PC-3 (cell line): ENCODE data around the gene KIRREL1.

ENCODE experiments used
- EZH2 ChIP-seq: fragments of 300-600 bp; sonication (generic); IDR thresholded peaks from one replicate; pipeline ENCODE4 v1.6.1; 2017; ENCODE audit warnings: antibody characterized with exemption, mild to moderate bottlenecking, low read length; ENCODE audit not compliant: unreplicated experiment
- EZH2phosphoT487 ChIP-seq: fragments of 300-600 bp; sonication (generic); IDR thresholded peaks from 2 replicates; pipeline ENCODE4 v1.6.1; 2018; ENCODE audit warnings: mild to moderate bottlenecking, antibody characterized with exemption, low read length, borderline replicate concordance
- TF ChIP-seq, protein P1 (sequence below): fragments of 300-600 bp; sonication (generic); conservative IDR thresholded peaks from 2 replicates; pipeline ENCODE4 v1.5.1; 2017; ENCODE audit warnings: antibody characterized with exemption, low read depth, mild to moderate bottlenecking, low read length

DNA sequence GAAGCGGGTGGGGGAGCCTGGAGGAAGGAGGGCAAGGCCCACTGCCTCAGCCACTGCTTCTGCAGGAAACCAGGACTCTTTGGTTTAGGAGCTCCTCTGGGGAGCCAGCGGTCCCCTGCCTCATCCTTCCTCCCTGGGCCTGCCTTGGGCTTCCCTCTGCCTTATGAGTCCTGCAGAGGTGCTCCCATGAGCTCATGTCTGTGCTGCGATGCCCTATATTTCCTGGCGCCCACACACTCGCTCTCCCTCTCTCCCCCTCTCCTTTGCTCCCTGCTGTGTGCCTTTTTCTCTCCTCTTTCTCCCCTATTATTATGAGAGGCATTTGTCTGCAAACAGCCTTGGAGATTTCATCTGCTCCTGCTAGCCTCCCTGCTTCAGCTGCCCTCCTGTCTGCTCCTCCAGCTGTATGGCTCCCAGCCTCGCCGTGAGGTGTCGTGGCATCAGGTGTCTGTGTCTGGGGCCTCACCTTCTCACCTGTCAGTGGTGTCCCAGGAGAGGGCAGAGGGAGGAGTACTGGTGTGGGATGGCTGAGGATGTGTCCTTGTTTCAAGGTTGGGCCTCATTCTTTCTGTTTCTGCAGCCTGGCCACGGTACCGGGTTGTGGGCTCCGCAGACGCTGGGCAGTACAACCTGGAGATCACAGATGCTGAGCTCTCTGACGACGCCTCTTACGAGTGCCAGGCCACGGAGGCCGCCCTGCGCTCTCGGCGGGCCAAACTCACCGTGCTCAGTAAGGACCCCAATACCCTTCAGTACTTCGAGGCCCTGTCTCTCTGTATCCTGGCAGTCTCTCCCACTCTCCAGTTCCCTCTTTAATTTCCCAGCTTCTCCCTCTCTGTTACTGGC lies 84.2 kb downstream of the KIRREL1 start:
- TF ChIP-seq, protein P1, sequence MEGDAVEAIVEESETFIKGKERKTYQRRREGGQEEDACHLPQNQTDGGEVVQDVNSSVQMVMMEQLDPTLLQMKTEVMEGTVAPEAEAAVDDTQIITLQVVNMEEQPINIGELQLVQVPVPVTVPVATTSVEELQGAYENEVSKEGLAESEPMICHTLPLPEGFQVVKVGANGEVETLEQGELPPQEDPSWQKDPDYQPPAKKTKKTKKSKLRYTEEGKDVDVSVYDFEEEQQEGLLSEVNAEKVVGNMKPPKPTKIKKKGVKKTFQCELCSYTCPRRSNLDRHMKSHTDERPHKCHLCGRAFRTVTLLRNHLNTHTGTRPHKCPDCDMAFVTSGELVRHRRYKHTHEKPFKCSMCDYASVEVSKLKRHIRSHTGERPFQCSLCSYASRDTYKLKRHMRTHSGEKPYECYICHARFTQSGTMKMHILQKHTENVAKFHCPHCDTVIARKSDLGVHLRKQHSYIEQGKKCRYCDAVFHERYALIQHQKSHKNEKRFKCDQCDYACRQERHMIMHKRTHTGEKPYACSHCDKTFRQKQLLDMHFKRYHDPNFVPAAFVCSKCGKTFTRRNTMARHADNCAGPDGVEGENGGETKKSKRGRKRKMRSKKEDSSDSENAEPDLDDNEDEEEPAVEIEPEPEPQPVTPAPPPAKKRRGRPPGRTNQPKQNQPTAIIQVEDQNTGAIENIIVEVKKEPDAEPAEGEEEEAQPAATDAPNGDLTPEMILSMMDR, result no peak
- TF ChIP-seq EZH2phosphoT487 (no peak), EZH2 (no peak)
